ENCODE data around the gene ARAP3. TPM values are rescaled to one million over a fixed set of nuclear protein-coding genes. Genes with fewer than 3 reads are reported as not detected.

ARAP3 gene
- total and polyA plus RNA-seq, 9 of the 15 experiments (the other 6 are each of a cell fraction or from before 2014, with no cell fraction given): 0.83 to 25.7 (median 6.4) TPM

DNA sequence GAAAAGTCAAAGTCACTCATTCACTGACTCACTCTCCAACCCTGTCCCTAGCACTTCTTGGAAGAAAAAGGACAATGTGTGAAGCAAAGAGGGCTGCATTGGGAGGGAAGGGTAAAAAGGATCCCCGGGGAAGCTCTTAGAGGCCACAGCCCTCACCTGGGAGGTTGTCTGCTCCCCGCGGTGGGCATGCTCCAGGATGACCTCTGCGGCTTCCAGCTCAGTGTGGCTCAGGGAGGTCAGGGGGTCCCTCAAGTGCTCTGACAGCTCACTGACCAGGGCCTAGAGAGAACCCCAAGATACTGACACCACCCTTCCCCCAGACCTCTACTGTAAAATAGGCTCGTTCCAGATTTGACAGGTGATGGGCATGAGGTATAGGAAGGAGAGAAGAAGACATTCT is 34.8 kb downstream of the ARAP3 start:
- BruUV-seq (replicated peaks): no TSS peak
- no peaks in the 10 kb centered on the region for H4K20me1 ChIP-seq (replicated peaks; ENCODE audit: control insufficient read depth, insufficient read depth, low read length)
- H2AFZ ChIP-seq (ENCODE audit: low read depth, low read length): no peak overlapping the region
- peaks cover 4% of the 10 kb centered on the region for H3K9me1 ChIP-seq (ENCODE audit: control insufficient read depth, insufficient read depth, low read length)
- no peak for TF ChIP-seq CHCHD3 (CRISPR knock-in tag; IDR thresholded peaks at IDR 0.05)
- H3K4me3 ChIP-seq: no peak overlapping the region
- 0 out of 4 replicates have a peak overlapping the region, but pooled peaks of 1 of the 2 experiments have one; percentile 4 for H3K9ac ChIP-seq (ENCODE audit: insufficient read depth in 1 of 2, low read depth in 2 of 2, low read length in 2 of 2)
- DNase-seq (ENCODE audit: extremely low read depth in 1 of 4, low spot score in 3 of 4) (no peak), FAIRE-seq (no peak), ATAC-seq (no peak)
- H3K9me3 ChIP-seq (replicated peaks; ENCODE audit: control insufficient read depth, insufficient read depth, low read depth, low read length): no peaks in the 10 kb centered on the region
- H3K79me2 ChIP-seq (ENCODE audit: control insufficient read depth, insufficient read depth, low read length): peaks cover 3% of the 10 kb centered on the region; the same call in 1 of the 3 replicates
- no peak overlapping the region for H3K27ac ChIP-seq (ENCODE audit: extremely low read depth, low read depth, low read length)
- intact Hi-C loops (cut with micrococcal nuclease) (no loop called here), in situ Hi-C loops (cut with MboI) (no loop called here)
- H3K4me2 ChIP-seq (ENCODE audit: insufficient read depth, low read length): no peak overlapping the region
- H3K27me3 ChIP-seq (ENCODE audit: control insufficient read depth in 2 of 2, insufficient read depth in 2 of 2, low read length in 2 of 2): no peaks in the 10 kb centered on the region
- CTCF ChIA-PET (ENCODE audit: low intra/inter-chr PET ratio): no interaction called here
- H3K36me3 ChIP-seq (ENCODE audit: control insufficient read depth, insufficient read depth, low read length): peaks cover 33% of the 10 kb centered on the region; the same call in 2 of the 3 replicates
- 66% methylated on average over 4 of the region's 5 CpGs for WGBS (ENCODE audit: insufficient coverage, low coverage, missing lambda C conversion rate)
- POLR2A ChIA-PET: interaction anchor here (1.7 kb wide), 1 partner anchor 10 kb away, joined by 12 read pairs; the partner anchor contains the start of genes HDAC3 and RELL2
- H3K4me1 ChIP-seq (replicated peaks in 1 of 2; ENCODE audit: control insufficient read depth in 2 of 2, insufficient read depth in 2 of 2, low read length in 2 of 2): peaks cover 9 to 30% of the 10 kb centered on the region in 2 experiments

DNA sequence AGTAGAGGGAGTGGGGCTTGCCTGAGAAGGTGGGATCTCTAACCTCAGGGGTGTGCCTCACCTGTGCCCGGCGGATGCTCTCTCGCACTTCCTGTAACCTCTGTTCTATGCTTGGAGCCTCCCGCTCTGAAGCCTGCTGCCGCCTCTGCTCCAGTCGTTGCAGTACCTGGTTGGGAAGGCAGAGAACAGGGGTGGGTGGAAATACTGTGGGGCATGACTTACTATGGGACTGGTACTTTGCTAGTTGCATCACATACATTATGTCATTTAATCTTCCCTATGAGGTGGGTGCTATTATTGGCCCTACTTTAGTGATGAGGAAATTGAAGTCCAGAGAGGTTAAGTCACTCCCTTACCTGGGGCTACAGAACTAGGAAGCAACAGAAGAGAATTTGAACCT is 36.0 kb downstream of the ARAP3 start:
- WGBS (ENCODE audit: insufficient coverage, low coverage, missing lambda C conversion rate): 80% methylated on average over 6 of the region's 6 CpGs

More for the DNA sequence above, 36.0 kb downstream of the ARAP3 start:
- in situ Hi-C loops (cut with MboI) (no loop called here), intact Hi-C loops (cut with micrococcal nuclease) (no loop called here)
- Histone ChIP-seq H3K4me2 (ENCODE audit: insufficient read depth, low read length) (no peak overlapping the region), H3K36me3 (ENCODE audit: control insufficient read depth, insufficient read depth, low read length) (peaks cover 38% of the 10 kb centered on the region; the same call in 2 of the 3 replicates), H3K9ac (ENCODE audit: insufficient read depth in 1 of 2, low read depth in 2 of 2, low read length in 2 of 2) (0 out of 4 replicates have a peak overlapping the region, but pooled peaks of 1 of the 2 experiments have one; percentile 22), H3K9me1 (ENCODE audit: control insufficient read depth, insufficient read depth, low read length) (peaks cover 4% of the 10 kb centered on the region), H3K4me3 (no peak overlapping the region), H4K20me1 (replicated peaks; ENCODE audit: control insufficient read depth, insufficient read depth, low read length) (0 out of 2 replicates have a peak, but pooled peaks cover 4% of the 10 kb centered on the region), H3K4me1 (replicated peaks in 1 of 2; ENCODE audit: control insufficient read depth in 2 of 2, insufficient read depth in 2 of 2, low read length in 2 of 2) (peaks cover 12 to 26% of the 10 kb centered on the region in 2 experiments), H3K9me3 (replicated peaks; ENCODE audit: control insufficient read depth, insufficient read depth, low read depth, low read length) (no peaks in the 10 kb centered on the region), H3K27ac (ENCODE audit: extremely low read depth, low read depth, low read length) (no peak overlapping the region), H3K79me2 (ENCODE audit: control insufficient read depth, insufficient read depth, low read length) (peaks cover 3% of the 10 kb centered on the region; the same call in 1 of the 3 replicates), H2AFZ (ENCODE audit: low read depth, low read length) (no peak overlapping the region), H3K27me3 (ENCODE audit: control insufficient read depth in 2 of 2, insufficient read depth in 2 of 2, low read length in 2 of 2) (no peaks in the 10 kb centered on the region)
- ChIA-PET CTCF (ENCODE audit: low intra/inter-chr PET ratio) (no interaction called here), POLR2A (interaction anchor here (0.6 to 1.7 kb wide), 4 partner anchors 9 to 210 kb away, joined by 3 to 12 read pairs (median 4); partner anchors contain the start of genes HDAC3 and RELL2)
- no peak for ATAC-seq
- no peak for DNase-seq (ENCODE audit: extremely low read depth in 1 of 4, low spot score in 3 of 4)
- TF ChIP-seq STAT6 (CRISPR knock-in tag; IDR thresholded peaks at IDR 0.05) (no peak), ZBTB43 (CRISPR knock-in tag; IDR thresholded peaks at IDR 0.05) (no peak), ZNF436 (CRISPR knock-in tag; IDR thresholded peaks at IDR 0.05) (no peak), MLX (CRISPR knock-in tag; conservative IDR thresholded peaks at IDR 0.05) (no peak), TGIF2 (CRISPR knock-in tag; IDR thresholded peaks at IDR 0.05) (no peak), KHSRP (IDR thresholded peaks at IDR 0.05) (no peak)
- FAIRE-seq: no peak
- no TSS peak for BruUV-seq (replicated peaks)

All from K562 (cell line).